Nephron progenitor cell (in vitro differentiated cells): ENCODE results near the gene ULK4.
"Not testable (repeated sequence)": the region's sequence is repeated elsewhere in the genome, so short reads cannot be mapped to it uniquely, and the experiment has no call there.

Experiments used
- DNase-seq: peaks from one replicate; pipeline ENCODE4 v3.0.0; 2021
- H3K27ac Mint-ChIP-seq: 2 replicates; pipeline ENCODE4 v1.8.0; 2021; ENCODE audit warnings: mild to moderate bottlenecking, moderate library complexity, mixed read lengths
- H3K27me3 Mint-ChIP-seq: 2 replicates; pipeline ENCODE4 v1.8.0; 2021; ENCODE audit warnings: mild to moderate bottlenecking, low read depth, mixed read lengths; ENCODE audit not compliant: poor library complexity
- H3K36me3 Mint-ChIP-seq: 2 replicates; pipeline ENCODE4 v1.8.0; 2021; ENCODE audit warnings: low read depth, mixed read lengths
- H3K4me1 Mint-ChIP-seq: 2 replicates; pipeline ENCODE4 v1.8.0; 2021; ENCODE audit warnings: mixed read lengths
- H3K4me3 Mint-ChIP-seq: 2 replicates; pipeline ENCODE4 v1.8.0; 2021; ENCODE audit warnings: mild to moderate bottlenecking, moderate library complexity, mixed read lengths
- H3K9me3 Mint-ChIP-seq: 2 replicates; pipeline ENCODE4 v1.8.0; 2021; ENCODE audit warnings: mild to moderate bottlenecking, moderate library complexity, mixed read lengths
- TF ChIP-seq, protein P1 (sequence below): fragments of 200-600 bp; sonication (generic); IDR thresholded peaks from 2 replicates; pipeline ENCODE4 v1.5.0; 2021; ENCODE audit warnings: antibody characterized with exemption

ULK4 gene

DNA sequence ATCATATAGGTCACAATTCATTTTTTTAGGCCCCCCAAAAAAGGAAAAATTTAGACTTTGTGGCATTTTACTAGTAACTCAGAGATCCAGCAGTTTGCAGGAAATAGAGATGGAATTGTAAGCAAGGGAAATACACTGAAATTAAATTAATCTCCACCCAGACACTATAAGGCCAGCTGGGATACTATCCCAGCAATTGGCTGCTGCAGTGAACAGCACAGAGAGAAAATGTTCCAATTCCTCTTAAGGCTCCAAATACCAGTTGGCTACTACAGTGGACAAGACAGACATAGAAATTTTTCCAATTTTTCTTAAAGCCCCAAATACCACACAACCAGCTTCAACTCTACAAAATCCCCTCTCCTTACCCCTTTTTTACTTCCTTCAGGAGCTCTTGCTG lies 78.9 kb downstream of the ULK4 start:
- no peaks in the 10 kb centered on the region for H3K4me1 Mint-ChIP-seq
- no peaks in the 10 kb centered on the region for H3K27me3 Mint-ChIP-seq
- H3K27ac Mint-ChIP-seq: no peak overlapping the region
- TF ChIP-seq, protein P1, sequence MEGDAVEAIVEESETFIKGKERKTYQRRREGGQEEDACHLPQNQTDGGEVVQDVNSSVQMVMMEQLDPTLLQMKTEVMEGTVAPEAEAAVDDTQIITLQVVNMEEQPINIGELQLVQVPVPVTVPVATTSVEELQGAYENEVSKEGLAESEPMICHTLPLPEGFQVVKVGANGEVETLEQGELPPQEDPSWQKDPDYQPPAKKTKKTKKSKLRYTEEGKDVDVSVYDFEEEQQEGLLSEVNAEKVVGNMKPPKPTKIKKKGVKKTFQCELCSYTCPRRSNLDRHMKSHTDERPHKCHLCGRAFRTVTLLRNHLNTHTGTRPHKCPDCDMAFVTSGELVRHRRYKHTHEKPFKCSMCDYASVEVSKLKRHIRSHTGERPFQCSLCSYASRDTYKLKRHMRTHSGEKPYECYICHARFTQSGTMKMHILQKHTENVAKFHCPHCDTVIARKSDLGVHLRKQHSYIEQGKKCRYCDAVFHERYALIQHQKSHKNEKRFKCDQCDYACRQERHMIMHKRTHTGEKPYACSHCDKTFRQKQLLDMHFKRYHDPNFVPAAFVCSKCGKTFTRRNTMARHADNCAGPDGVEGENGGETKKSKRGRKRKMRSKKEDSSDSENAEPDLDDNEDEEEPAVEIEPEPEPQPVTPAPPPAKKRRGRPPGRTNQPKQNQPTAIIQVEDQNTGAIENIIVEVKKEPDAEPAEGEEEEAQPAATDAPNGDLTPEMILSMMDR: no peak
- no peaks in the 10 kb centered on the region for H3K36me3 Mint-ChIP-seq
- no peaks in the 10 kb centered on the region for H3K9me3 Mint-ChIP-seq
- no peak for DNase-seq
- H3K4me3 Mint-ChIP-seq: no peak overlapping the region

DNA sequence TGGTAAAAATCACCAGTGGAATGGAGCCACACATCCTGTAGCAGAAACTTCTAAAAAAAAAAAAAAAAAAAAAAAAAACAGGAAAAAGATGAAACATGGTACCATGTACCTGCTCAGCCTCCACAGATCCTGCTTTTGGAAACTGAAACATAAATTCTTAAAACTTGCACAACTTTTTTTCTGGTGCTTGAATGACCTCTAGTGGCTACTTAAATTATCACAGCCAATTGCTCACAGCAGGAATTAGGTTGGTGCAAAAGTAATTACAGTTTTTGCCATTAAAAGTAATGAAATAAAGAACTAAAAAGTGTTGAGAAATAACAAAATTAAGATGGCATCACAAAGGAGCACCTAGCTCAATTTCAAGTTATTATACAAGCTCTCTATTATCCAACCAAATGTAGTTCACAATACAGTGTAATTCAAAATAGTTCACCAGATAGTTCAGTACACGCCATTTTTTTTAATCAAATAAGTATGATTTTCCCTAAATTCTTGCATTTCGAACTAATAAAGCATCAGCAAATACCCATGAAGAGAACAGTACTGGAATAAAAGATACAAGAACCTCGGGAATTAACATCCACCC lies 80.6 kb downstream of the ULK4 start:
- H3K27ac Mint-ChIP-seq: no peak overlapping the region
- TF ChIP-seq, protein P1: peak; percentile 65
- no peaks in the 10 kb centered on the region for H3K4me1 Mint-ChIP-seq
- no peaks in the 10 kb centered on the region for H3K27me3 Mint-ChIP-seq
- no peak overlapping the region for H3K4me3 Mint-ChIP-seq
- H3K36me3 Mint-ChIP-seq: no peaks in the 10 kb centered on the region
- no peaks in the 10 kb centered on the region for H3K9me3 Mint-ChIP-seq
- peak; percentile 13 for DNase-seq

DNA sequence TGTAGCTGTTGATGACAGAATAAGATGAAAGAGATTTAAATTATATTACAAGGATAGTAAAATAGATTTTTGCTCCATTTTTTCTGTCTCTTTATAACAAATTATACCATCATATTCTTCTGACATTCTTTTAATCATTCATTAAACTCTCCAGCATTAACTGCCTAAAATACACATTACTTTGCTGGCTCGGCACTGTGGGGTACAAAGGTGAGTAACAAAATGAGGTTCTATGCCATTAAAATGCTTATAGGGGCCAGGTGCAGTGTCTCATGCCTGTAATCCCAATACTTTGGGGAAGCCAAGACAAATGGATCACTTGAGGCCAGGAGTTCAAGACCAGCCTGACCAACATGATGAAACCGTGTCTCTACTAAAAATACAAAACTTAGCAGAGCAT lies 81.5 kb downstream of the ULK4 start:
- H3K27me3 Mint-ChIP-seq: no peaks in the 10 kb centered on the region
- DNase-seq: no peak
- H3K4me1 Mint-ChIP-seq: no peaks in the 10 kb centered on the region
- H3K4me3 Mint-ChIP-seq: no peak overlapping the region
- TF ChIP-seq, protein P1: no peak
- H3K27ac Mint-ChIP-seq: no peak overlapping the region
- no peaks in the 10 kb centered on the region for H3K36me3 Mint-ChIP-seq
- H3K9me3 Mint-ChIP-seq: no peaks in the 10 kb centered on the region

DNA sequence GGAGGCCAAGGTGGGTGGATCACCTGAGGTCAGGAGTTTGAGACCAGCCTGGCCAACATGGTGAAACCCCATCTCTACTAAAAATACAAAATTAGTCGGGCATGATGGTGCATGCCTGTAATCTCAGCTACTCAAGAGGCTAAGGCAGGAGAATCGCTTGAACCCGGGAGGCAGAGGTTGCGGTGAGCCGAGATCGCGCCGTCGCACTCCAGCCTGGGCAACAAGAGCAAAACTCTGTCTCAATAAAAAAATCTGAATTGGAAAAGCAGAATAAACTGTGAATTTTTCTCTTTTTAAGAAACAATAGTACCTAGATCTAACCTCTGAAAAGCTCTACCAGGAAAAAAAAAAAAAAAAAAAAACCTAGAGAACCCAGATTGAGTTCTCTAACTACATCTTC lies 84.2 kb downstream of the ULK4 start:
- not testable (repeated sequence) for H3K4me3 Mint-ChIP-seq, DNase-seq, H3K9me3 Mint-ChIP-seq, H3K27me3 Mint-ChIP-seq, H3K36me3 Mint-ChIP-seq, H3K27ac Mint-ChIP-seq, H3K4me1 Mint-ChIP-seq

DNA sequence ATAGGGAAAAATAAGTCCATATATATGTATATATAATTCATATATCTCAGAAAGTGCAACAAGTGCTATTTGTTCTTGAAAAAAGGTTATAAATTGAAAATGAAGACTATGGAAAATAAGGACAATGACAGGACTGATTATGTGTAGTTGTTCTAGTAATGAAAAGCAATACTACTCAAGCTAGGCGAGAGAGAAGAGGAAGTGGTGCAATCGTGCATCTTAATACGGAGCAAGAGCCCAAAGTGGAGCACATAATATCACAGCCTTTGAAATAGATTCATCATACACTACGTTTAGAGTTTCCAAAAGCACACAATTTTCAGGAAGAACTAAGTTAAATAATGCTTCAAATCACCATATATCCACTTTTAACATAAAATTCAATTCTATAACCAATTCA lies 87.9 kb downstream of the ULK4 start:
- TF ChIP-seq, protein P1: no peak
- Mint-ChIP-seq H3K36me3 (peaks cover 17% of the 10 kb centered on the region), H3K27ac (no peak overlapping the region), H3K4me1 (no peaks in the 10 kb centered on the region), H3K9me3 (peaks cover 17% of the 10 kb centered on the region), H3K4me3 (no peak overlapping the region), H3K27me3 (no peaks in the 10 kb centered on the region)
- DNase-seq: no peak

DNA sequence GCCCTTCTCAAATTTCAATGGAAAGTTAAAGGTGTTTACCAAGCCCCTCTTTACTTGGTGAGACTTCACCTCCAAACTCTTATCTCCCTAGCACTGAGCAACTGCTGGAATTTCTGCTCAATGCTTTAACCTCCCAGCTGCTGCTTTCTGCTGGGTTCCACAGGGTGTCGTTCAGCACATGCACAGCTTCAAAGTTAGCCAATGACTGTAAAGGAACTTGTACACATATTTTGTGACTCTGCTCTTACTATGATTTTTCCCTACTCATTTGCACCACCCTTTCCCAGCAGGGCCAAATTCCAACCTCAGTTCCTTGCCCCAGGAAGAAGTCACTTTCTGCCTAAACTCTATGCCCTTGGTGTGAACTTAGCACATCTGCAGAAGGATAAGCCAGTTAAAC lies 89.7 kb downstream of the ULK4 start:
- Mint-ChIP-seq H3K4me1 (no peaks in the 10 kb centered on the region), H3K36me3 (peaks cover 17% of the 10 kb centered on the region), H3K27me3 (no peaks in the 10 kb centered on the region), H3K9me3 (peaks cover 17% of the 10 kb centered on the region), H3K4me3 (no peak overlapping the region), H3K27ac (no peak overlapping the region)
- no peak for DNase-seq
- TF ChIP-seq, protein P1: no peak
